Cortex of kidney (tissue), 1 donor: Measurements from ENCODE around the gene SLC6A11.

Experiments used
- DNase-seq: peaks from one replicate; lab custom pipeline; 2025; lab: John Stamatoyannopoulos, UW

SLC6A11 gene

GRCh38 chr3:10790713-10791112 is 25.3 kb upstream of the SLC6A11 start:
- no peak for DNase-seq

GRCh38 chr3:10792208-10792607 is 23.8 kb upstream of the SLC6A11 start:
- no peak for DNase-seq

- no peak for DNase-seq
Observed at GRCh38 chr3:10798600-10799367, 17.2 kb upstream of the SLC6A11 start.

- DNase-seq, result no peak
Observed at GRCh38 chr3:10804183-10804648, 11.8 kb upstream of the SLC6A11 start.

GRCh38 chr3:10806006-10806405 is 10.0 kb upstream of the SLC6A11 start:
- no peak for DNase-seq

GRCh38 chr3:10808130-10808735 is 7.8 kb upstream of the SLC6A11 start:
- DNase-seq, result no peak

GRCh38 chr3:10808974-10809373 is 7.1 kb upstream of the SLC6A11 start:
- no peak for DNase-seq

GRCh38 chr3:10810376-10810775 is 5.7 kb upstream of the SLC6A11 start:
- DNase-seq, result no peak

- no peak for DNase-seq
Observed at GRCh38 chr3:10813425-10813824, 2.6 kb upstream of the SLC6A11 start.

- no peak for DNase-seq
Observed at GRCh38 chr3:10814623-10815022, 1.4 kb upstream of the SLC6A11 start.

GRCh38 chr3:10815487-10815886 is 541 bp upstream of the SLC6A11 start:
- DNase-seq, result no peak

GRCh38 chr3:10816863-10817253 is 830 bp downstream of the SLC6A11 start:
- DNase-seq, result no peak

GRCh38 chr3:10817506-10817905 is 1.5 kb downstream of the SLC6A11 start:
- no peak for DNase-seq

- no peak for DNase-seq
Observed at GRCh38 chr3:10822055-10822454, 6.0 kb downstream of the SLC6A11 start.

- no peak for DNase-seq
Observed at GRCh38 chr3:10822708-10823515, 6.9 kb downstream of the SLC6A11 start.

GRCh38 chr3:10823516-10823818 is 7.4 kb downstream of the SLC6A11 start:
- no peak for DNase-seq

- no peak for DNase-seq
Observed at GRCh38 chr3:10824468-10824867, 8.4 kb downstream of the SLC6A11 start.

GRCh38 chr3:10833855-10834414 is 17.9 kb downstream of the SLC6A11 start:
- DNase-seq, result no peak

- no peak for DNase-seq
Observed at GRCh38 chr3:10834951-10835350, 18.9 kb downstream of the SLC6A11 start.

GRCh38 chr3:10835406-10835805 is 19.4 kb downstream of the SLC6A11 start:
- no peak for DNase-seq

- no peak for DNase-seq
Observed at GRCh38 chr3:10836676-10837075, 20.6 kb downstream of the SLC6A11 start.

- no peak for DNase-seq
Observed at GRCh38 chr3:10837849-10838248, 21.8 kb downstream of the SLC6A11 start.

- no peak for DNase-seq
Observed at GRCh38 chr3:10839167-10839566, 23.1 kb downstream of the SLC6A11 start.
